Activated CD8-positive, alpha-beta memory T cell treated with anti-CD3 and anti-CD28 coated beads for 36 hours (primary cell): ENCODE data around the gene ANKRD35. TPM values are rescaled to one million over a fixed set of nuclear protein-coding genes. Genes with fewer than 3 reads are reported as not detected.

Experiments used
- CTCF ChIA-PET: fragments of 350-600 bp; sonication (Branson Sonifier 250); formaldehyde crosslinking; loops from one replicate; lab custom pipeline; 2021; ENCODE audit warnings: antibody characterized with exemption; lab: Charles Lee
- POLR2A ChIA-PET: fragments of 350-600 bp; sonication (Branson Sonifier 250); formaldehyde crosslinking; loops from one replicate; lab custom pipeline; 2021; ENCODE audit warnings: antibody characterized with exemption; lab: Charles Lee
- total RNA-seq, 2 experiments: library from RNA; stranded (reverse); gene quantifications; one replicate each; pipeline ENCODE4 v1.2.3, GENCODE V29; 2021

ANKRD35 gene
- total RNA-seq, 2 experiments from 2014 or later: 0.82 to 1.2 TPM

DNA sequence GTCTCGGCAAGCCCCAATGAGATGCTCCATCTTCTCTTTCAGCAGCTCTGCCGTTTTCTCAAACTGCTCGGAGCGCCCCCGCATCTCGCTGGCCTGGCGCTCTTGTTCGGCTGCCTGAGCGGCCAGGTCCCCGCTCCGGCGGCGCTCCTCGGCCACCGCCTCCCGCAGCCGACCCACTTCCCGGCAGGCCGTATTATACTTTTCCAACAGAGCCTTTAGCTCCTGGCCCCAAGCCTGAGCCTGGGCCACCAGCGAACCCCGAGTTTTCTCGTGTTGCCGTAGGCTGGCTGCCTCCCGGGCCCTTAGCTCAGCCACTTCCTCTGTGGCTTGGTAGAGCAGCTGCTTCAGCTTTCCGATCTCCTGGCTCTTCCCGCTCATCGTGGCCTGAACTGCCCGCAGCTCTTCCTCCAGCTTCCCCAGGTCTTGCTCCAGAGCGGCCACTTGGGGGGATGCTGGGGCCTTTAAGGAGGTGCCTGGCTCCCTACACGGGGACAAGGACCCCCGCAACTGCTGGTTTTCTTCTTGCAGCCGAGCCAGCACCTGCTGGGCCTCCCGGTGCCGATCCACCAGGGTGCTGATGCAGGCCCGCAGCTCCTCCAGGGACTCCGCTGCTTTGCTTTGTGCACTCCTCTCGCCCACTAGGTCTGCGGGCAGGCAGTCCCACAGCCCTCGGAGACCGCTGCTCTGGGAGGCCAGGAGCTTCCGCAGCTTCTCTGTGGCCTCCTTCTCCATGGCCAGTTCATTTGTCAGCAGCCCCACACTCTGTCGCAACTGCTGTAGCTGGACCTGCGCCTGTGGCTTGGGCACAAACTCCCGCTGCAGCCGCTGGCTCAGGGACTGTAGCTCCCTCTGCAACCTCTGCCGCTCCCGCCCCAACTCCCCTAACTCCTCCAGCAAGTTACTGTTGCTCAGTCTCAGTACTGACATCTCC, 13.4 kb downstream of the ANKRD35 start:
- ChIA-PET CTCF (interaction anchor here (0.6 to 3.2 kb wide), 6 partner anchors 12 to 48 kb away, joined by 3 to 16 read pairs (median 4); partner anchors contain the start of gene NUDT17), POLR2A (interaction anchor here (0.9 to 2.2 kb wide), 3 partner anchors 13 to 54 kb away, joined by 3 to 17 read pairs (median 3); partner anchors contain the start of genes PEX11B and PIAS3)

DNA sequence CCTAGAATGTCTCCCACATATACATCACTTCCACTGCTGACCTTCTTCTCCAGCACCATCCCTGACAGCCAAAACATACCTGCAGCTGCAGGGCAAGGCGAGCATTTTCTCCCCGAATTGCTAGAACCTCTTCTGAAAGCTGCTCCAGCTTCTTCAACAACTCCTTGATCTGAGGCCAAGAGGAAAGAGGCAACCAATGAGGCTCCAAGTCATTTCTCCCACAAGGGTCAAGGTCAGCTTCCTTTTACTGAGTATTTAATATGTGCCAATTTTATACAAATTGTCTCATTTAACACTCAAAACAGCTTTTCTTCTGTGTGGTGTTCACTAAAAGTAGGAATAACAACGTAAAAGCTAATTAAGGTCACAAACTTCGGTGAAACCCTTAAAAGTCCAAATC, 17.4 kb downstream of the ANKRD35 start:
- POLR2A ChIA-PET: interaction anchor here (1.9 kb wide), 1 partner anchor 9 kb away, joined by 7 read pairs; the partner anchor contains the start of gene PIAS3
- CTCF ChIA-PET: no interaction called here

DNA sequence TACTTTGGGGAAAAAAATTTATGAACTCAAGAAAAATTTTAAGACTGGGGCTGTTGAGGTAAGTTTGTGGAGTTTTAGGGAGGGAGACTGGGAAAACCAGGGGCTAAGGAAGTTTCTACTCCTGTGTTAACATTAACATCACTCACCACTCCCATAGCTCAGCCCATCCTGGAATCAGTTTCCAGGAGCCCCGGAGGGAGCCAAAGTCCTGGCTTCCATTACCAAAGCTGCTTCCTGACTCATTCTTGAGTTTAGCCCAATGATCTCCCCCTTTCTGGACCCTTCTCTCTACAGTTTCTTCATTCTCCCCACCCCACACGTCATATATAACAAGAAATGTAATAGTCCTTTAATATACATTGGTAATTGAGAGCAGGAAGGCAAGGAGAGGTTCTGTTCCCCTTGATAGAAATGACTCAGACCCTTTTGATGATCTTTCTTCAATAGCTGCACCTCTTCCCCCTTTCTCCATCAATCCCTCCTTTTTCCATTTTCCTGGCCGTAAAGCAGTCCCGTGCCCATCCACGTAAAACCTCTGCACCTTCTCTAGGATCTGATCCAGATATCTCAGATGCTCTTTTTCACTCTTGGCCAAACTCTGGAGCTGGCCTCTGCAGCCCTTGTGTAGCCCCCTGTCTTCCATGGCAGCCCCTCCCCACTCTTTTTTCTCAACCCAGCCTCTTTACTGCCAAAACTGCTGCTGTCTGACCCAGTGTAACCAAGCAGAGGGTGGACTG, 22.2 kb downstream of the ANKRD35 start:
- ChIA-PET CTCF (interaction anchor here (0.7 to 5.0 kb wide), 2 partner anchors 12 to 18 kb away, joined by 3 to 17 read pairs; partner anchors contain the start of gene NUDT17), POLR2A (no interaction called here)

DNA sequence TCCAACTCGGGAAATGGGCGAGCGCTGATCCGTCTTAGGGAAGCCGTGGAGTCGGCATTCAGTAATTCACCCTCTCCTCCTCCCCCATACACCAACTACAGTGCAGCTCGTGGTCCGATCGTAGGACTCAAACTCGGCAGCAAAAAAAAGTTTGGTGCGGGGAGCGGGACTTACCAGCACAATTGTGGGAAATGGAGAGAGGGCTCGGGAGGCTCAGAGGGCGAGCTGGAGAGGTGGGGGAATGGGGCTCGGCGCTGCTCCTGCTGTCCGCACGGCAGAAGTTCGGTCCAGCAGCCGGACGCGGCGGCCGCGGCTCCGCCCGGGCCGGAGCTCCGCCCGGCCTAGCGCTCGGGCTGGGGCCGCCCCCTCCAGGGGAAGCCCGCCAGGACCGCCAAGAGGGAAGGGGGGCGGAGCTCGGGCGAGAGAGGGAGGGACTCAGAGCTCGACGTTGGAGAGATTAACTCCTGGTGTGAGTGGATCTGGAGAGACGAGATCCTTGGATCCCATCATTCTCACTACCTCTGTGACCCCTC, 26.1 kb downstream of the ANKRD35 start:
- ChIA-PET POLR2A (interaction anchor here (0.6 to 4.0 kb wide), 14 partner anchors 10 to 192 kb away, joined by 3 to 43 read pairs (median 8); partner anchors contain the start of genes ANKRD34A, ANKRD35, LIX1L and NUDT17), CTCF (interaction anchor here (1.0 to 5.6 kb wide), 11 partner anchors 9 to 148 kb away, joined by 3 to 75 read pairs (median 3); partner anchors contain the start of genes NUDT17 and RBM8A)

DNA sequence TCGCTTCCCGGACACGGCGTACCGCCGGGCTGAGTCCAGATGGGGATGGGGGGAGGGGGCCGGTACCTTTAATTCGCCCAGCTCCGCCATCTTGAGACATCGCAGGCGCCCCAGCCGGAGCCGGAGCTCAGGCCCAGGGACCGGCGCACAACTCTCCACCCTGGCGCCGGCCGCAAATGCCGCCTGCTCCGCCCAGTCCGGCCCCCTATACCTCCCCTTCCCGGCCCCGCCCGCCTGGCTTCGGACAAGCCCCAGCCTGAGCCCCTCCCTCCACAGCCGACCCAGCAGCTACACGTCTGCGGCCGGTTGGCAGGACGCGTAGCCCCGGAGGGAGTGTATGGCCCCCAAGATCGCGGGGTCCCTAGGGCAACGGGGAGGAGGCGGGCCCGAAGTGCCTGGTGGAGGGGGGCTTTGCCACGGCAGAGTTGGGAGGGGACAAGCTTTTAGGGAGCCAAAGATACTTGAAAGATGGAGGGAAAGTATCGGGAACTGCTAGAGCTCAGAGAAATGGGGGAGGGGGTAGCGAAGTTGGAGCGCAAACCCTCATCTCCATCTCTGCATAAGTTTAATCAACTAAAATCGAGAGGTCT, 26.7 kb downstream of the ANKRD35 start, which contains the start of gene PIAS3:
PIAS3 (minus strand) TSS at position 181 of the 590 bp plus-strand sequence; CDS start at position 90, 91 bp downstream.
- ChIA-PET POLR2A (interaction anchor here (0.6 to 4.0 kb wide), 17 partner anchors 10 to 193 kb away, joined by 3 to 43 read pairs (median 7); partner anchors contain the start of genes ANKRD34A, LIX1L, NUDT17 and PEX11B), CTCF (interaction anchor here (0.6 to 5.6 kb wide), 17 partner anchors 9 to 179 kb away, joined by 3 to 75 read pairs (median 3); partner anchors contain the start of genes LIX1L, NUDT17 and RBM8A)

DNA sequence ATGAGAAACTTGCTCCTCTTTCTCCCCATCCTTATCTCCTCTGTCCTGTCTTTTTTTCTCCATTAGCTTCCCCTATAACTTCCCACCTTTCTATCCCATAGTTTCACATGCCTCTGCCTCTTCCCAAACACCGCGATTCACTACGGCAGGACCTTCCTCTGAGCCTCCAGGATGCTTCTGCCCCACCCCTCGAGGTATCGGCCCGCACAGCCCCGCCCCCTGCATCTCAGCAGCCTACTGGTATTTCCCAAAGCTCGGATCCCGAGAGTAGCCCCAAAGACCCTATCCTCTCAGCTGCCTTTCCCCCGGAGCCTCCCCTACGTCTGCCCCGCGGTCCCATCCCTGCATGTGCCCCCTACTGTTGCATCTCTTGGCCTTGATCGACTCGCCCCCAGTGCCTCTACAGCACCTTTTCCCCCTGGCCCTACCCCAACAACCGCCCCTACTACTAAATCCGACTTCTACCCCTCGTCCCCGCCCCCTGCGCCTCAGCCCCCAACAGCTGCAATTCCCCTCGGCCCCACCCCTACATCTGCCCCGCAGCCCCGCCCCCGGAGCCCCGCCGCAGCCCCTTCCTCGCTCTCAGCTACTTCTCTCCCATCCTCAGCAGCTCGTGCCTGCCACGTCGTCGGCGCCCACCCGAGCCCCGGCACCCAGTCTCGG, 27.3 kb downstream of the ANKRD35 start:
- POLR2A ChIA-PET: interaction anchor here (0.6 to 4.0 kb wide), 14 partner anchors 11 to 193 kb away, joined by 4 to 43 read pairs (median 8); partner anchors contain the start of genes ANKRD34A, LIX1L, NUDT17 and PEX11B
- CTCF ChIA-PET: interaction anchor here (0.6 to 5.6 kb wide), 12 partner anchors 8 to 180 kb away, joined by 3 to 75 read pairs (median 3); partner anchors contain the start of genes LIX1L and NUDT17

DNA sequence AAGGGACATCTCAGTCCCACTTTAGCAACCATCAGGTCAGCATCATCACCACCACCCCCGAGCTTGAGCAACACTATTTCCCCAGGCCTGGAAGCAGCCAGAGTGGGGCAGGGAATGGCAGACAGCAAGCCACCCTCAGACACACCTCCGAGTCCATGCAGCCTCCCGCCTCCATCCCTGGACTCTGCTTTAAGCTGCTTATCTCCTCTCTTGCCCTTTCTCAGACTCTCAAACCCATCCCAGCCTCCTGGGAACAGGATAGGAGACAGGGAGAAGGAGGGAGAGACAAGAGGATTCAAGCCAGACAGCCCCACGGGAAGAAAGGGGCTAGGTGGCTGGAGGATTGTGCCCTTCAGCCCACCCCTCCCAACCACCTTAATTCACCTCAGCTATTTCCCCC, 28.5 kb downstream of the ANKRD35 start:
- POLR2A ChIA-PET: interaction anchor here (0.6 to 4.0 kb wide), 3 partner anchors 11 to 123 kb away, joined by 3 to 43 read pairs (median 6); partner anchors contain the start of gene NUDT17
- CTCF ChIA-PET: interaction anchor here (1.5 to 5.6 kb wide), 3 partner anchors 11 to 53 kb away, joined by 3 to 75 read pairs (median 5); partner anchors contain the start of genes ITGA10 and NUDT17

DNA sequence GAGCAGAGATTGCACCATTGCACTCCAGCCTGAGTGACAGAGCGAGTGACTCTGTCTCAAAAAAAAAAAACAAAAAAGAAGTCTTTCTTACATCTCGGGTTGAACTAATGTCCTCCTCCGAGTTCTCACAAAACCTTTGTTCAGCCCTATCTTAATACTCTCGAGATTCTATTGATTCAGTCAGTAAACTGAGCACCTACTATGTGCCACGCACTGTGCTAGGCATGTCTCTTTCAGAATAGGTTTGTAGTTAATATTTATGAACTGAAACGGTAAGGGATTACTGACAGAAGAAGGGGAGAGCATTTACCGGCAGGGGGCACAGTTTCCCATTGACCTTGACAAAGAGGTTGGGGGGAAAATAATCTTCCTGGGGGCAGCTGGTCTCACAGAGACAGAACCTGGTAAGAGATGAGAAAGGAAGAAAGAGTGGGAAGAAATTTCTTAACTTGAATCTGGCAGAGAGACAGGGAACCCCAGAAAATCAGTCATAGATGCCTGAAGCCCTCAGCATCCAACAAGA, 30.2 kb downstream of the ANKRD35 start:
- POLR2A ChIA-PET: no interaction called here
- CTCF ChIA-PET: interaction anchor here (5.6 kb wide), 1 partner anchor 9 kb away, joined by 75 read pairs; the partner anchor contains the start of gene NUDT17

DNA sequence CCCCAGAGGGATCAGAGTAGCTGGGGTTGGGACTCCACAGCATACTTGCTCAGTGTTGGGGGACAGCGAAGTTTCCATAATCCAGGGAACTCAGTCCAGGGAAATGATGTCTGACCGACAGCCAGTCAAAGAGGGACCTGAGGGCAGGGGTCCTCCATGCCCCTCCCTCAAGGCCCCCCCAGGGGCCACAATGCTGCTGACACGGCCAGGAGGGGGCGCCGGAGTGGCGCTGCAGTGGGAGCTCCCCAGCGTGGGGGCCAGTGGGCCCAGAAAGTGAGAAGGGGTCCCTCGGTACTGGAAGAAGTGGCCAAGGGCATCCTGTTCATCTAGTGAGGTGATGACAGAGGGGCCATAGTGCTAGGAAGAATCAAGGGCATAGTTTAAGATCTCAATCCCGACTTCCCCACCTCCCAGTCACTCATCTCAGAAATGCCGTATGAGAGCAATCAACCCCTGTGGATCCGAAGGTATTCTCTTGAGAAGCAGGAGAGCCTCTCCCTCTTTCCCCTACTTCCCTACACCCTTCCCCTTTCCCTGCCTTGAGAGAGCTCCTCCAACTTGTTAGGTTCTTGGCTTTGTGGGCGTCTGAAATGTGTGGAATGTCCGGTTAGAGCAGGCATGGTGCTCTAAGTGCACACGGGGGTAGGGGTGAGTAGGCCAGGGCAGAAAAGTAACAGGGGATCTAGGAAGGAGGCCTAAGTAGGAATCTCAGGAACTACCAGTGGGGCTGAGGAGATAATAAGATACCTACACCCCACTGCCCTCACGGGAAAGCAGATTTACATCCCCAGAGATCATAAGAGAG, 36.1 kb downstream of the ANKRD35 start:
- ChIA-PET CTCF (interaction anchor here (0.8 to 2.6 kb wide), 5 partner anchors 10 to 157 kb away, joined by 3 to 14 read pairs (median 3); partner anchors contain the start of gene PIAS3), POLR2A (no interaction called here)

DNA sequence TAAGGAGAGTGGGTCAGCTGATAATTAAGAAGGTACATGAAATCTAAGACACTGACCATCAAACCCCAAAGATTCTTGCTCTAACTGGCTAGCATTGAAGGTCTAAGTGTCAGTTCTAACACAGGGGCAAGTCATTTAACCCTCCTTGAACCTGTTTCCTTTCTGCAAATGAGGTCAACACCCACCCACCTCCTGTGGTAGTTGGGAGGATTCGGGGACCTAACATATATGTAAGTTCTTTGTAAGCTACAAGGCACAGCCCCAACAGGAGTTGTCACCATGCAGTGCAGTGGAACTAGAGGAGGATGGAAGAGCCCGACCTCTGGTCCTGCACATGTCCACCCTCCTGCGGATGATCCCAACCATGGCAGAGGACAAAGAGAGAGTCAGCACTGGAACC, 37.8 kb downstream of the ANKRD35 start:
- CTCF ChIA-PET: interaction anchor here (1.2 to 5.4 kb wide), 4 partner anchors 10 to 67 kb away, joined by 3 to 75 read pairs (median 16); partner anchors contain the start of genes ITGA10 and PIAS3
- POLR2A ChIA-PET: interaction anchor here (4.4 kb wide), 1 partner anchor 10 kb away, joined by 43 read pairs; the partner anchor contains the start of gene PIAS3

DNA sequence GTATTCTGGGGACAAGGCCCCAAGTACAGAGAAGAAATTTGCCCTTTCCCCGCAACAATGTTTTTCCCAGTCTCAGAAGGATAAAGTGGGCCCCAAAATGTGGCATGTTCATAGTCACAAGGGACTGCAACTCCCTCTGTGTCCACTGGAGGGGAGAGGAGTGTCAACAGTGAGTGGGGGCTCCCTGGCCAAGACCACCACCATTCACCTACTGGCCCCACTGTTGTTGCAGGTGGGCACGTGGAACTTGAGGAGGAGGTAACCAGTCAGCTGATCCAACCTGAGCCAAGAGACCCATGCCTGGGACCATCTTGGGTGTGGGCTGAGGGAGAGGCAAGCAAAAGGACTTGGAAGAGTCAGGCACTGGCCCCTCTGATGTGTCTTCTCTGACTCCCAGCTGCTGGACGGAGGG, 39.5 kb downstream of the ANKRD35 start:
- POLR2A ChIA-PET: interaction anchor here (1.2 to 4.4 kb wide), 3 partner anchors 12 to 112 kb away, joined by 4 to 43 read pairs (median 4); partner anchors contain the start of genes LIX1L, PEX11B and PIAS3
- CTCF ChIA-PET: interaction anchor here (0.6 to 5.4 kb wide), 17 partner anchors 12 to 168 kb away, joined by 3 to 75 read pairs (median 10); partner anchors contain the start of genes ANKRD35, ITGA10, PEX11B and PIAS3

DNA sequence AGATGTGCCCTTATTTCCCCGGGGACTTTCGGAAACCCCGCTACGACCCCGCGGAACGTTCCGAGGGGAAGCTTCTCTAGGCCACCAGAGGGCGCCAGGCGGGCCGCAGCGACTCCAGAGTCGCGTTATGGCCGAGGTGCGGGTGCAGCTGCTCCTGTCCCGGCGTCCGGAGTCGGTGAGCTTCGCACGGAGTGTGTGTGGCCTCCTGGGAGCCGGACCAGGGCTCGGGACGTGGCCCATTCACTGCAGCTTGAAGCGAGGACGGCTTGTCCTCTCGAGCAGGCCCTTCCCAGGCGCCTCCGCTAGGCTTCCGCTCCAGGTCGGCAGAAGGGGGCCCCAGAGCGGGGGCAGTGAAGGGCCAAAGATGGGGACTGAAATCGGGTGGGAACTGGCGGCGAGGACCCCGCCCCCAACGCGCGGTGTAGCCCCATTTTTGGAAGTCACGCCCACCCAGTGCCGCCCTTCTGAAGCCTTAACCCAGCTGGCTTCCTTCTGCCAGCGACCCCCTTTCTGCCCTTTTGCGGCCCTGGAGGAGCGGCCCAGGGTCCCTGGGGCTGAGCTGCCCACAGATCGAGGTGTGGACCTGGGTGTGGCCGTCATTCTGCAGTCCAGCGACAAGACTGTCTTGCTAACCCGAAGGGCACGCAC, 40.0 kb downstream of the ANKRD35 start, which contains the start of gene NUDT17:
NUDT17 (plus strand) TSS at position 117 of the 648 bp plus-strand sequence; CDS start at position 128, 11 bp downstream.
- POLR2A ChIA-PET: interaction anchor here (0.6 to 4.4 kb wide), 9 partner anchors 13 to 121 kb away, joined by 3 to 43 read pairs (median 4); partner anchors contain the start of genes ITGA10, LIX1L, PEX11B and PIAS3
- CTCF ChIA-PET: interaction anchor here (0.9 to 5.4 kb wide), 31 partner anchors 8 to 195 kb away, joined by 3 to 75 read pairs (median 5); partner anchors contain the start of genes ANKRD35, ITGA10, LIX1L and PEX11B

DNA sequence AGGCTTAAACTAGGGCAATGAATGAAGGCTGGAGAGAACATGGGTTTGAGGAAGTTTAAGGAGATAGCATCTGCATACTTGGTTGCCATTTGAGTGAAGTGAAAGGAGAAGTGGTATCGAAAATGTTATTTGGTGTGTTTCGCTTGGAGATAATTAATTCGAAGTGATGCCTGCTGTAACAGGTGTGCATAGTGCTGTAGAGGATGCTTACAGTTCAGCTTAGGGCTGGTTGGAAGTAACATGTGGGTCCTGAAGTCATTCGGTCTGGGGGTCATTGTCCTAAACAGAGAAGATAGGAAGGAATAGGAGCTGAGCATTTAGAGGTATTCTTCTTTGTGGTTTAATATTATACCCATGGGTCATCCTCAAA, 40.5 kb downstream of the ANKRD35 start:
- ChIA-PET CTCF (interaction anchor here (0.6 to 5.4 kb wide), 30 partner anchors 8 to 195 kb away, joined by 3 to 75 read pairs (median 4); partner anchors contain the start of genes ANKRD35, ITGA10, LIX1L and PEX11B), POLR2A (interaction anchor here (0.6 to 4.4 kb wide), 8 partner anchors 13 to 117 kb away, joined by 3 to 43 read pairs (median 4); partner anchors contain the start of genes ITGA10, LIX1L, PEX11B and PIAS3)

DNA sequence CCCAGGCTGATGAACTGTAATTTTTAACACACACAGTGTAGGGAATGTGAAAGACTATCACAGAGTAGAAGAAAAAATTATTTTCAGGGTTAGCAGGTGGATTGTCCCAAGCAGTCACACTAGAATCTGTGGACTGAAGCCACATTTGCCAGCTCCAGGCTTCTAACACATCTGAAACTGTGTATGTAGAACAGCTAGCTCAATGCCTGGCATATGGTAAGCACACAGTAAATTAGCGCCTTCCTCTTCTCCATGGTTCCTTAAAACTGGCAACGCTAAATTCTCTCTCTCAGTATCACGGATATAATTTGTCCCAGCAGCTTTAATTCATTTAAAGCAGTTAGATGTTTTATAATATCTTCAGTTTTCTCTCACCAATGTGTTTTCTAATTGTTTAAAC, 42.6 kb downstream of the ANKRD35 start:
- POLR2A ChIA-PET: no interaction called here
- CTCF ChIA-PET: interaction anchor here (0.6 to 1.6 kb wide), 2 partner anchors 9 to 67 kb away, joined by 3 read pairs; partner anchors contain the start of gene ITGA10
